Breast epithelium (tissue), 4 donors: ENCODE results near the gene ARHGAP4. TPM values are rescaled to one million over a fixed set of nuclear protein-coding genes. Genes with fewer than 3 reads are reported as not detected.
A peak's percentile ranks its signal among the peaks of the same experiment; 100 is the strongest.

ENCODE experiments used
- DNase-seq, 2 donors: peaks; one replicate each; pipeline ENCODE4 v3.0.0-alpha.2; 2019; ENCODE audit warnings: low spot score in 2 of 2
- H3K27ac ChIP-seq, 2 donors: fragments of 200-600 bp; sonication (generic) in 1 of 2; one replicate each; pipeline ENCODE4 v1.5.1; 2016 to 2019; ENCODE audit warnings: mild to moderate bottlenecking in 1 of 2
- H3K27me3 ChIP-seq, 2 donors: fragments of 200-600 bp; sonication (generic) in 1 of 2; one replicate each; pipeline versions ENCODE4 v1.5.1 to v1.6.0; 2017 to 2019; ENCODE audit warnings: control low read depth in 1 of 2, mild to moderate bottlenecking in 1 of 2
- H3K36me3 ChIP-seq: fragments of 200-600 bp; one replicate; pipeline ENCODE4 v1.5.1; 2019
- H3K4me1 ChIP-seq, 2 donors: fragments of 200-600 bp; sonication (generic); one replicate each; pipeline ENCODE4 v1.5.1; 2016 to 2019; ENCODE audit warnings: control low read depth in 1 of 2
- H3K4me3 ChIP-seq, 3 donors: fragments of 200-600 bp; sonication (generic); 1 replicate in 2 of 3; 2 replicates in 1 of 3; pipeline ENCODE4 v1.5.1; 2016 to 2019; ENCODE audit warnings: mild to moderate bottlenecking in 3 of 3, moderate library complexity in 2 of 3
- H3K9me3 ChIP-seq, 2 donors: fragments of 200-600 bp; sonication (generic) in 1 of 2; one replicate each; pipeline ENCODE4 v1.5.1; 2016 to 2019; ENCODE audit warnings: control low read depth in 1 of 2
- POLR2A ChIP-seq: fragments of 450-650 bp; IDR thresholded peaks from one replicate; pipeline ENCODE4 v1.6.1; 2016; ENCODE audit warnings: antibody characterized with exemption, mild to moderate bottlenecking, moderate library complexity
- POLR2AphosphoS5 ChIP-seq, 3 donors: sonication (generic); formaldehyde crosslinking; IDR thresholded peaks; one replicate each; pipeline ENCODE4 v1.6.1; 2017; ENCODE audit warnings: antibody characterized with exemption in 3 of 3
- intact Hi-C: fragments of 100-400 bp; cut with DNase I; formaldehyde crosslinking; loops from one replicate; pipeline ENCODE4 v1.15.1; 2023; ENCODE audit warnings: low total_unique reads
- total RNA-seq, 3 donors: library from RNA; depleted of rRNA; stranded (reverse); fragments of >200 nt; gene quantifications; one replicate each; pipeline ENCODE4 v1.1.0, GENCODE V29; 2016
- TF ChIP-seq, protein P1 (sequence below), 3 donors: fragments of 450-650 bp; IDR thresholded peaks; one replicate each; pipeline ENCODE4 v1.5.1; 2016 to 2017; ENCODE audit warnings: antibody characterized with exemption in 3 of 3, mild to moderate bottlenecking in 3 of 3, moderate library complexity in 3 of 3

ARHGAP4 gene
- total RNA-seq, 3 donors from 2014 or later = 18.4 to 21.5 (median 19.8) TPM

DNA sequence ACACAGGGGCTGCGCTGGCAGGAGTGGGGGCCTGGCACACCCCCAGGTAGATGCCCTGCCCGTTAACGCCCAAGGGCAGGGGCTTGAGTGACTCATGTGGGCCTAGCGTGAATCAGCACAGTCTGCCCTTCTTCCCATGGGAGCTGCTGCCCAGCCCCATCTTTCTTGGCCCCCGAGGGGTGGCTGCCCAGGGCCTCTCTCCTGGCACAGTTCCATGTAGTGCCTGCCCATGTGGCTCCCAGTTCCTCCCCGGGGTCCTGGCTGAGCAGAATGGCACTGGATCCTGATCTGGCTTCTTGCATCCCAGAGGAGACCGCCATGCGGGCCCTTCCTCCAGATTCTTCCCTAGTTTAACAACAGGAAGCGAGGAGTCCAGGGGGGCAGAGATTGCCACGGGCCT, 23.7 kb downstream of the ARHGAP4 start:
- no peak for TF ChIP-seq POLR2AphosphoS5 (IDR thresholded peaks at IDR 0.05)
- TF ChIP-seq, protein P1, sequence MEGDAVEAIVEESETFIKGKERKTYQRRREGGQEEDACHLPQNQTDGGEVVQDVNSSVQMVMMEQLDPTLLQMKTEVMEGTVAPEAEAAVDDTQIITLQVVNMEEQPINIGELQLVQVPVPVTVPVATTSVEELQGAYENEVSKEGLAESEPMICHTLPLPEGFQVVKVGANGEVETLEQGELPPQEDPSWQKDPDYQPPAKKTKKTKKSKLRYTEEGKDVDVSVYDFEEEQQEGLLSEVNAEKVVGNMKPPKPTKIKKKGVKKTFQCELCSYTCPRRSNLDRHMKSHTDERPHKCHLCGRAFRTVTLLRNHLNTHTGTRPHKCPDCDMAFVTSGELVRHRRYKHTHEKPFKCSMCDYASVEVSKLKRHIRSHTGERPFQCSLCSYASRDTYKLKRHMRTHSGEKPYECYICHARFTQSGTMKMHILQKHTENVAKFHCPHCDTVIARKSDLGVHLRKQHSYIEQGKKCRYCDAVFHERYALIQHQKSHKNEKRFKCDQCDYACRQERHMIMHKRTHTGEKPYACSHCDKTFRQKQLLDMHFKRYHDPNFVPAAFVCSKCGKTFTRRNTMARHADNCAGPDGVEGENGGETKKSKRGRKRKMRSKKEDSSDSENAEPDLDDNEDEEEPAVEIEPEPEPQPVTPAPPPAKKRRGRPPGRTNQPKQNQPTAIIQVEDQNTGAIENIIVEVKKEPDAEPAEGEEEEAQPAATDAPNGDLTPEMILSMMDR (IDR thresholded peaks at IDR 0.05) = no peak
- no peak for TF ChIP-seq POLR2A
- H3K27ac ChIP-seq = no peak overlapping the region
- no peak overlapping the region for H3K4me3 ChIP-seq
- H3K9me3 ChIP-seq = no peaks in the 10 kb centered on the region
- peaks cover 0 to 50% of the 10 kb centered on the region in 2 donors for H3K27me3 ChIP-seq
- H3K36me3 ChIP-seq = no peaks in the 10 kb centered on the region
- no peaks in the 10 kb centered on the region for H3K4me1 ChIP-seq
- DNase-seq = no peak
- intact Hi-C loops = no loop called here

DNA sequence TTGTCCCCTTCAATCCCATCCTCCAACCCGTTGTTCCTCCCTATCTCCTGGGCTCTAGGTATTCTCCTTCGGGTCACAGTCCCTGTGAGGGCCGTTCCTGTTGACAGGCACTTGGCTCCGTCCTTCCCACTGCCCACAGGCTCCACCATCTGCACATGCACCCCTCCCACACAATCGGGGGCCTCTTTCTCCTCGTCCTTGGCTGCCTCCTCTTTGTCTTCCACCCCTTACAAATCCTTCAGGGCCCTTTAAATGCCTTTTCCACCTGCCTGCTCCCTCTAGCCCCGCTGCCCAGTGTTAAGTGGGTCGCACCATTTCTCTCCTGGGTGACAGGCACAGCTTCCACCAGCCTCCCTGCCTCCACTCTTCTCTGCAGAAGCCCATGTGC, 24.3 kb downstream of the ARHGAP4 start:
- Histone ChIP-seq H3K4me1 (no peaks in the 10 kb centered on the region), H3K36me3 (no peaks in the 10 kb centered on the region), H3K9me3 (no peaks in the 10 kb centered on the region), H3K27ac (no peak overlapping the region), H3K27me3 (peaks cover 0 to 47% of the 10 kb centered on the region in 2 donors), H3K4me3 (no peak overlapping the region)
- no peak for DNase-seq
- intact Hi-C loops = no loop called here
- TF ChIP-seq POLR2A = no peak
- no peak for TF ChIP-seq POLR2AphosphoS5 (IDR thresholded peaks at IDR 0.05)

DNA sequence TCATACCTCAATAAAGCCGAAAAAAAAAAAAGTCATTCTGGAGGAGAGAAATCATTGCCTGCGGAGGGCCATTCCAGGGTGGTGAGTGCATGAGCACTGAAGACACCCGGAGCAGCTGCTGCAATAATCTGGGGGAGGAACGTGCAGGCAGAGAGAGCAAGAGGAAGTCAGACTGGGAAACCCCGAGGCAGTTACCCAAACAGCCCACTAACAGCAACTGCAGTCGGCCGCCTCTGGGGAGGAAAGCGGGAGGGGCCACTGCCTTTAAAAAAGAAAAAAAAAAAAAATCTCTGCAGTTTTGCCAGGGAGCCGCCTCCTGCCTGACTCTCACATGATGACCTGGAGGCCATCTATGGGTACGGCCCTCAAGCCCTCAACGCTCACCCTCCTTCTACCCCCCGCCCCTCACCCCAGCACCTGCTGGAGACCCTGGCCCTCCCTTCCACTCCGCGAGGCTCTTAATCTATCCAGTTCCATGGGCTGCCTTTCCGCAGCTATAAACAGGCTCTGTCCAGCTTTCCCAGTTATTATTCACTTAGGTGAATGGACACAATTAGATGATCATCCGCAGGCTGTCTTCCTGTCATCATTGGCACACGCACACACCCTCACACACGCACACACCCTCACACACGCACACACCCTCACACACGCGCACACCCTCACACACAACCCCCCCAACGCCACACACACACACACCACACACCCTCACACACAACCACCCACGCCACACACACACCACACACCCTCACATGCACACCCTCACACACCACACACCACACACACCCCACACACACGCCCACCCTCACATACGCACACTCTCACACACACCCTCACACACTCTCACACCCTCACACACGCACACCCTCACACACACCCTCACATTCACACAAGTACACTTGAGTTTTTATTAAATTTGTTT, 25.0 kb downstream of the ARHGAP4 start:
- H3K4me3 ChIP-seq = no peak overlapping the region
- H3K9me3 ChIP-seq = peaks cover 0 to 3% of the 10 kb centered on the region in 2 donors
- peak overlapping the region in 1 of 2 donors; percentile 25 for H3K27ac ChIP-seq
- intact Hi-C loops = no loop called here
- peaks cover 0 to 47% of the 10 kb centered on the region in 2 donors for H3K27me3 ChIP-seq
- TF ChIP-seq POLR2A (no peak), POLR2AphosphoS5 (IDR thresholded peaks at IDR 0.05) (no peak)
- TF ChIP-seq, protein P1 (IDR thresholded peaks at IDR 0.05) = no peak
- peak in 1 of 2 donors; percentile 32 for DNase-seq
- no peaks in the 10 kb centered on the region for H3K4me1 ChIP-seq
- H3K36me3 ChIP-seq = no peaks in the 10 kb centered on the region

DNA sequence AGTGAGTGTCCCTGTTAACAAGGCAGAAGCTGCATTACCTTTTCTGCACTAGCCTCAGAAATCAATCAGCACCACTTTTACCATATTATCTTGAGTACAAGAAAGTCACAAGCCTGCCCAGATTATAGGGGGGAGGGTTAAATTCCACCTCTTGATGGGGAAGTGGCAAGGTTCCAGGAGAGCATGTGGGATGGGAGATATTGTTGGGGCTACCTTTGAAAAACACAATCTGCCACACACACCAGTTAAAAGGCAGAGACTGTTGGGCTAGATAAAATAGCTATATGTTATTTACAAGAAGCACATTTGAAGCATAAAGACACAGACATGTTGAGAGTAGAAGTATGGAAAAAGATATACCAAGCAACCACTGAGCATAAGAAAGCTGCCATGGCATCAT, 28.2 kb downstream of the ARHGAP4 start:
- Histone ChIP-seq H3K27me3 (peaks cover 0 to 25% of the 10 kb centered on the region in 2 donors), H3K27ac (no peak overlapping the region), H3K36me3 (no peaks in the 10 kb centered on the region), H3K9me3 (peaks cover 3 to 12% of the 10 kb centered on the region in 2 donors), H3K4me3 (no peak overlapping the region), H3K4me1 (no peaks in the 10 kb centered on the region)
- TF ChIP-seq POLR2AphosphoS5 (IDR thresholded peaks at IDR 0.05) = no peak
- TF ChIP-seq POLR2A = no peak
- TF ChIP-seq, protein P1 (IDR thresholded peaks at IDR 0.05) = no peak
- no peak for DNase-seq
- intact Hi-C loops = no loop called here

DNA sequence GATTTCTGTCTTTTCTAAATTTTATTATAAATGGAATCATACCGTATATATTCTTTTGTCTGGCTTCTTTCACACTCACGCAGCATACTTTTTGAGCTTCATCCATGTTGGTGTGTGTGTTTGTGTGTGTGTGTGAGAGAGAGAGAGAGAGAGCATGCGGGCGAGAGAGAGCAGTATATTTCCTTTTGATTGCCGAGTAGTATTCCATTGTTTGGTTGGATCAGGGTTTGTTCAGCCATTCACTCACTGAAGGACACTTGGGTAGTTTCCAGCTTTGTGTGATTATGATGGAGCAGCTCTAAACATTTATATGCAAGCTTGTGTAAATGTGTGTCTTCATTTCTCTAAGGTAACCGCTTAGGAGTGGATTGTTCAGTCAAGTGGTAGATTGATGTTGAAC, 36.9 kb downstream of the ARHGAP4 start:
- Histone ChIP-seq H3K27ac (no peak overlapping the region), H3K4me3 (no peak overlapping the region), H3K27me3 (peaks cover 3 to 61% of the 10 kb centered on the region in 2 donors), H3K36me3 (no peaks in the 10 kb centered on the region), H3K4me1 (no peaks in the 10 kb centered on the region), H3K9me3 (no peaks in the 10 kb centered on the region)
- TF ChIP-seq POLR2A (no peak), POLR2AphosphoS5 (IDR thresholded peaks at IDR 0.05) (no peak)
- TF ChIP-seq, protein P1 (IDR thresholded peaks at IDR 0.05) = no peak
- intact Hi-C loops = no loop called here
- no peak for DNase-seq
